HepG2 (cell line): ENCODE measurements around the gene CTBP1. TPM values are rescaled to one million over a fixed set of nuclear protein-coding genes. Genes with fewer than 3 reads are reported as not detected.
A peak's percentile ranks its signal among the peaks of the same experiment; 100 is the strongest.

Experiments
- AFF4 ChIP-seq: sonication (generic); formaldehyde crosslinking; IDR thresholded peaks from 2 replicates; pipeline ENCODE4 v1.4.0; 2020; ENCODE audit warnings: missing genetic modification reagents
- CHCHD3 ChIP-seq: sonication (generic); formaldehyde crosslinking; IDR thresholded peaks from 2 replicates; pipeline ENCODE4 v1.8.0; 2022; ENCODE audit warnings: mild to moderate bottlenecking, missing genetic modification reagents, moderate library complexity
- FOXJ3 ChIP-seq: sonication (generic); formaldehyde crosslinking; IDR thresholded peaks from 2 replicates; pipeline ENCODE4 v1.4.0; 2020; ENCODE audit warnings: missing genetic modification reagents, mild to moderate bottlenecking, borderline replicate concordance
- GFI1 ChIP-seq: sonication (generic); formaldehyde crosslinking; IDR thresholded peaks from 2 replicates; pipeline ENCODE4 v1.5.0; 2020; ENCODE audit warnings: missing genetic modification reagents, mild to moderate bottlenecking, borderline replicate concordance
- HOXA3 ChIP-seq: sonication (generic); formaldehyde crosslinking; IDR thresholded peaks from 2 replicates; pipeline ENCODE4 v1.5.0; 2020; ENCODE audit warnings: missing genetic modification reagents
- KMT2A ChIP-seq: sonication (generic); formaldehyde crosslinking; IDR thresholded peaks from 2 replicates; pipeline ENCODE4 v1.4.0; 2020; ENCODE audit warnings: missing genetic modification reagents
- MAF1 ChIP-seq: sonication (generic); formaldehyde crosslinking; IDR thresholded peaks from 2 replicates; pipeline ENCODE4 v1.5.0; 2020; ENCODE audit warnings: missing genetic modification reagents, borderline replicate concordance
- NFAT5 ChIP-seq: sonication (generic); formaldehyde crosslinking; IDR thresholded peaks from 2 replicates; pipeline ENCODE4 v1.4.0; 2020; ENCODE audit warnings: missing genetic modification reagents
- PAF1 ChIP-seq: IDR thresholded peaks from 2 replicates; pipeline ENCODE4 v1.6.1; 2016; ENCODE audit warnings: missing genetic modification reagents, missing compliant biosample characterization
- PRMT3 ChIP-seq: sonication (generic); formaldehyde crosslinking; IDR thresholded peaks from 2 replicates; pipeline ENCODE4 v1.8.1; 2022; ENCODE audit warnings: low read depth, mild to moderate bottlenecking, moderate library complexity, missing genetic modification reagents, borderline replicate concordance
- SMYD3 ChIP-seq: sonication (generic); formaldehyde crosslinking; IDR thresholded peaks from 2 replicates; pipeline ENCODE4 v1.8.1; 2023; ENCODE audit warnings: mild to moderate bottlenecking, missing genetic modification reagents
- SNAPC2 ChIP-seq: sonication (generic); formaldehyde crosslinking; IDR thresholded peaks from 2 replicates; pipeline ENCODE4 v1.8.1; 2022; ENCODE audit warnings: mild to moderate bottlenecking, missing genetic modification reagents
- ZNF230 ChIP-seq: sonication (generic); formaldehyde crosslinking; IDR thresholded peaks from 2 replicates; pipeline ENCODE4 v1.4.0; 2020; ENCODE audit warnings: mild to moderate bottlenecking, missing genetic modification reagents
- ZNF432 ChIP-seq: sonication (generic); formaldehyde crosslinking; IDR thresholded peaks from 2 replicates; pipeline ENCODE4 v1.5.0; 2020; ENCODE audit warnings: missing genetic modification reagents, mild to moderate bottlenecking, borderline replicate concordance
- ZNF687 ChIP-seq: sonication (generic); formaldehyde crosslinking; IDR thresholded peaks from 2 replicates; pipeline ENCODE4 v1.5.1; 2020; ENCODE audit warnings: mild to moderate bottlenecking, missing genetic modification reagents, moderate library complexity
- ZSCAN9 ChIP-seq: IDR thresholded peaks from 2 replicates; pipeline ENCODE4 v1.6.1; 2016; ENCODE audit warnings: borderline replicate concordance
- polyA plus RNA-seq, 8 experiments: library from polyadenylated mRNA; depleted of rRNA in 3 of 8; stranded (reverse) in 7 of 8; unstranded in 1 of 8; fragments of >200 nt; fragmentation: Illumina TruSeq in 4 of 8; extraction: Trizol in 4 of 8; gene quantifications; 2 replicates each; pipeline versions ENCODE4 v1.2.1 to v1.2.3, GENCODE V29; 2011 to 2016; ENCODE audit warnings: low read depth in 4 of 8, missing spikeins in 1 of 8, mixed read lengths in 1 of 8; ENCODE audit not compliant: insufficient read depth in 1 of 8
- total RNA-seq, 5 experiments: library from RNA; depleted of rRNA; stranded (reverse); fragments of >200 nt; fragmentation: Illumina TruSeq; extraction: Trizol; gene quantifications; 2 replicates each; pipeline ENCODE4 v1.2.3, GENCODE V29; 2016; ENCODE audit warnings: low read depth in 1 of 5

CTBP1 gene
- total and polyA plus RNA-seq, 2 of the 13 experiments (the other 11 are each of a cell fraction or from before 2014, with no cell fraction given), result 78.5 to 112 TPM

DNA sequence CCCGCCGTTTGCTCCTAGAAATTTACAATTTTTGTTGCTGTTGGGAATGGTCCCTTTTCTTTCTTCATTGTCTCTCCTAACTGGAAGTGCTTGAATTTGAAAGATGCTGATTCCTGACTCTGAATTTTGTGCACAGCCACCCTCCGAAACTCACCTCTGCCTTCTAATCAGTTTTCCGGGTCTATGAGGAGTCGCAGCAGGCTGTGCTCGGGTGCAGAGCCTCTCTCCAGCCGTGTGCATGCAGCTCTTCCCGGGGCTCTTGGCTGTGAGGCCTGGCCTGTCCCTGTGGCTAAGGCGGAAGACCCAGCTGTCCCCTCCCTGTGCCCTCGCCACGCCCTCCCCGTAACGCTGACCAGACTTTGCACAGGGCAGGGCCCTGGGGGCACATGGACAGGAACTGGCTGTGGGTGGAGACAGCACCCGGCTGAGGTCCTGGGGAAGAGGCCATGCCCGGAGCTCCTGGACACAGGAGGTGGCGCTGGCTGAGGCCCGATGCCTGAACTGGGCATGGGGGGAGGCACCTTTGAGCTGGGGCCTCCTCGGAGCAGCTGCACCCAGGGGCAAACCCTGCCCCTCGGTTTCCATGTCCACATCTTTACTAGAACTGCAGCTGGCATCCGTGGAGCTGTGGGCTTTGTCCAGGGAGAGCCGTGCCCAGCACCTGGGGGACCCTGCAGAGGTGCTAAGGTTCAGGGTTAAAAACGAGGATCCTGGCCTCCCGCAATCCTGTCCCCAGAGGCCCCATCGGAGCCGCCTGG, 43.9 kb downstream of the CTBP1 start (continued):
- TF ChIP-seq AFF4 (CRISPR knock-in tag) (0 out of 2 replicates have a peak, but pooled peaks have one; percentile 50), PAF1 (no peak), ZSCAN9 (peak; percentile 88), MAF1 (CRISPR knock-in tag) (no peak), FOXJ3 (CRISPR knock-in tag) (peak; percentile 65; the same call in 1 of the 2 replicates), CHCHD3 (CRISPR knock-in tag) (no peak), SMYD3 (CRISPR knock-in tag) (peak; percentile 73; the same call in 1 of the 2 replicates), GFI1 (CRISPR knock-in tag) (no peak), SNAPC2 (0 out of 2 replicates have a peak, but pooled peaks have one; percentile 73), ZNF687 (CRISPR knock-in tag) (peak; percentile 99), KMT2A (CRISPR knock-in tag) (peak; percentile 42; the same call in 1 of the 2 replicates), NFAT5 (CRISPR knock-in tag) (no peak), ZNF230 (CRISPR knock-in tag) (peak; percentile 97), HOXA3 (CRISPR knock-in tag) (peak; percentile 62; the same call in 1 of the 2 replicates), PRMT3 (CRISPR knock-in tag) (no peak; the same call in 1 of the 2 replicates), ZNF432 (CRISPR knock-in tag) (no peak)
